Fibroblast of peridontal ligament (primary cell): ENCODE measurements around the gene CUX1.

Experiments
- DNase-seq: peaks from one replicate; pipeline ENCODE4 v3.0.0-alpha.2; 2010; ENCODE audit errors: extremely low read depth

The CUX1 gene

DNA sequence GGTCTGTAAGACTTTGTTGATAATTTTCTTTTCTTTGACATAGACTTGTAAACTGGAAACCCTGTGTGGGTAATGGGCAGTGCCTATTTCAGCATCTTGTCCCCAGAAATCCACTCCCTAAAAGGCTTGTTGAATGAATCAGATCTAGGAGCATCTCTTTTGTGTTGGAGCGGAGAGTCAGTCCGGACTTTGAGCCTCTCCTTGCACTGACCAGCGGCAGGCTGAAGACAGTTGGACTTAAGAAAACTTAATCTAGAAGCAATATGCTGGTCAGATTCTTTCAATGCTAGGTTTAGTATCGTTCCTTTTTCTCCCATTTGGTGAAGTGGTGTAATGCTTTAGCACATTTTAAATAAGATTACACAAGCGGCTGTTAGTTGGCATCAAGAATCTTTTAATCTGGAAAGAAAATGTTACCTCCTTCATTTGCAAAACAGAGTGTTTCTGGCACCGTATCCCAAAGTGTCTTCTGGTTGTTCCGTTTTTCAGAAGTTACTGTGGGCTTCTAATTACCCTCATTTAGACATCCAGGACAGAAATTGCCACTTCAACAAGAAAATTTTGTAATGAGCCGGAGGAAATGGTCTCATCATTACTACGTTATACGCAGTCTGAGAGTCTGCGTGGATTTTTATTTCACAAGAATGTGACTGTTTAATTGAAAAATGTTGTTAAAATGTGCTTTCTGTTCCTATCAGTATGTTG, 74.7 kb downstream of the CUX1 start:
- DNase-seq: peak; percentile 36

DNA sequence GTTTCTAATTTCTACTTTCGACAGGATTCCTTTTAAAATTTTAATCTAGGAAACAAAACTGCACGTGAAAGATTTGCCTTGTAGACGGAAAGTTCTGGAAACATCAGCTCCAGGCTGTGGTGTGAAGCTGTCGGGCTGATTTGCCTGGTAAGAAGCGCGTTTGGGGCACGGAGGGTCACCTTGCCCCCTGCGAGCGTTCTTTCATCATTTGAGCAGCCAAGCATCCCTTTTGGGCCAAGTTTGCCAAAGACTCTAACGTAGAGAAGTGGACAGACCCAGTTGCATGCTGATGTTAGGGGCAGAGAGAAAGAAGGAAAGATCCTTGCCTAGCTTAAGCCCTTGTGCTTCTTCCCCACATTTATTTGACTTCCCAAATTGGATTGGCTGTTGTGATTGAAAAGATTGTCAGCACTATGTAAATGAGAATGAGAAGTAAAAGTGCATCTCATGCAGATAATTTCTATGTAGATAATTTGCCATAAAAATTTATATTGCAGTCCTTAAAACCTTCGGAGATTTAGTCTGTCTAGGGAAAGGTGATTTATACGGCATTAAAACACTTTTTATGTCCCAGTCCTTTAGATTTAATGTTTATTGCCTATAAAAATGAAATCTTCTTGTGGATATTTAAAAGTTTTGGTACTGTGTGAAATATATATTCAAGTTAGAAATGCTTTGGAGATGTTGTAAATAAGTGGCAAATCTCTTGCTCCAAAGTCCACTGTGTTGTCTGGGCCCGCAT, 76.1 kb downstream of the CUX1 start:
- DNase-seq: no peak

DNA sequence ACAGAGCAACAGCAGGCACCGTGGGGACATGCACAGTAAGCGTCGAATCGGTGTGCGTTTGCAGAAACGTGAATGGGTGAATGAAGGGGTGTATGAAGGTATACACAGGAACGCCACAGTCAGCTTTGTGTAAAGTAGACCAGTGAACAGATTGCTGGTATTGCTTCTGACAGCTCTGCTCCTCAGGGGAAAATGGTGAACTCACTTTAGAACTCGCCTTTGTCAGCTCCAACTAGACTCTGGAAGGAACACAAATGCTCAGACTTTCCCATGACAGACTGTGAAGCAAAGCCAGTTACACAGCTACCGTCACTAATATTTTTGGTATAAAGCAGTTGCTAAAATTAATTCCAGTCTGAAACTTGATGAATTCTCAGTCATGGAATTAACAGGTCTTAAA, 78.9 kb downstream of the CUX1 start:
- no peak for DNase-seq

DNA sequence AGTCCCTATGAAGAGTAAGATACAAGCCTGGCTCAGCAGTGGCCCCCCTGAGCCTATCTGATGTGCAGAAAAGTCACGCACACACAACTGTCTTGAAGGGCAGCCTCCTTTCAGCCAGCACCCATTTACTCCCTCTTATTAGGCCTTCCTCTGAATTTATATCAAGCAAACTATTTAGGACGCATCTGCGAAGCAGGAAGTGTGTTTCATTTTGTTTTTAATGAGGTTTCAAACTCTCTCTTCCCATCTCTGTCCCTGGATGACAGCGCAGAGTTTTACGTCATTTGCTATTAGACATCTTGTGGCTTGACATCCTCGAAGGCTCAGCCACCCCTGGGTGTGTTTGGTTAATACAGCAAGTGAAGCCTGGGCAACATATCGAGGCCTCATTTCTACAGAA, 79.5 kb downstream of the CUX1 start:
- DNase-seq: no peak

DNA sequence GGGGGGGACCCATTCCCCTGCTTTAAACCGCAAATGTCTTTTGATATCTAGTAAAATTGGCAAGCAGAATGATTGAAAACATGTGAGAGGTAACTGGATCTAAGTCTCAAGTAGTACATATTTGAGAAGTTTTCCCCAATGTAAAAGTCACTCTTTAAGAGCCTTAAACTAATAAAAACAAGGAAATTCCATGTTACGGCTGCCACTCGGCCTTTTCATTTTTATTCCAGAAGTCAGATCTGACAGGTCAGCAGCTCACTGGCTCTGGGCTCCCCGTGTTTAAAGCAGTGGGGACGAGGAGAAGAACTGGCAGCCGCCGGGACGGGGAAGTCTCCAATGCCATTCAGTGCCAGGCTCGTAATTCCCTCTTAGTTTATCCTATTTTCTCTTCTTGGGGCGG, 80.7 kb downstream of the CUX1 start:
- peak; percentile 47 for DNase-seq

DNA sequence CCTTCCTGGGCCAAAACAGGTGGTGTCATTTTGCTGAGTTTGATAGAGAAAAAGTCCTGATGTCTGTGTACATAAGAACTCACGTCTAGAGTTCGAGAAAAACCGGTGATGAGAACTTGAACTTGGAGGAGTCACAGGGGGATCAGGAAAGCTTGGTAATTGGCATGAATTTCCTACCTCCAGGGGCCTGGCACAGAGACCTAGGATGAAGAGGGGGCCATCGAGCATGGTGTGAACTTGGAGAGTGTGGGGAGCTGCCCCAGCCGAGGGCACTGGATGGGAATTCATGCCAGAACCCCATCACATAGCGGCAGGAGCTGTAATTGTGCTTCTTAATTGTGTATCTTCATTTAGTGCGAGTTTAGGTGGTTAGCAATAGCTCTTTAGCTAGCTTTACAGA, 82.2 kb downstream of the CUX1 start:
- no peak for DNase-seq

DNA sequence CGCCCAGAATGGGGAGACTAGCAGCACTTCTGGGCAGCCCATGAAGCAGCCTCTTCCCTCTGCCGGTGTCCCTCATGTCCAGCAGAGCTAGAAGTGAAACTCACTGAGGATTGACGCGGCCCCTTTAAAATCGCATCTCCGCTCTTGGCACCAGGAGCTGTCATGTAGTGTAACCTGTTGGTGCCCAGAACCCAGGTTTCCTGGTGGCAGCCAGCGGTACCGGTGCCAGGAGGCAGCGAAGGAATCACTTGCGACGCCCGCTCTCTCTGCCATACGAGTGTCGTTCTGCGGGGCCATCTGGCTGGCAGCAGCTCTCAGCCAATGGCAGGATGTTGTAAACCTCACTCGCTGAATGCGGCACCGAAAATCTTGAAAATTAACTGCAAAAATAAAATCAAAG, 82.7 kb downstream of the CUX1 start:
- DNase-seq: peak; percentile 49

DNA sequence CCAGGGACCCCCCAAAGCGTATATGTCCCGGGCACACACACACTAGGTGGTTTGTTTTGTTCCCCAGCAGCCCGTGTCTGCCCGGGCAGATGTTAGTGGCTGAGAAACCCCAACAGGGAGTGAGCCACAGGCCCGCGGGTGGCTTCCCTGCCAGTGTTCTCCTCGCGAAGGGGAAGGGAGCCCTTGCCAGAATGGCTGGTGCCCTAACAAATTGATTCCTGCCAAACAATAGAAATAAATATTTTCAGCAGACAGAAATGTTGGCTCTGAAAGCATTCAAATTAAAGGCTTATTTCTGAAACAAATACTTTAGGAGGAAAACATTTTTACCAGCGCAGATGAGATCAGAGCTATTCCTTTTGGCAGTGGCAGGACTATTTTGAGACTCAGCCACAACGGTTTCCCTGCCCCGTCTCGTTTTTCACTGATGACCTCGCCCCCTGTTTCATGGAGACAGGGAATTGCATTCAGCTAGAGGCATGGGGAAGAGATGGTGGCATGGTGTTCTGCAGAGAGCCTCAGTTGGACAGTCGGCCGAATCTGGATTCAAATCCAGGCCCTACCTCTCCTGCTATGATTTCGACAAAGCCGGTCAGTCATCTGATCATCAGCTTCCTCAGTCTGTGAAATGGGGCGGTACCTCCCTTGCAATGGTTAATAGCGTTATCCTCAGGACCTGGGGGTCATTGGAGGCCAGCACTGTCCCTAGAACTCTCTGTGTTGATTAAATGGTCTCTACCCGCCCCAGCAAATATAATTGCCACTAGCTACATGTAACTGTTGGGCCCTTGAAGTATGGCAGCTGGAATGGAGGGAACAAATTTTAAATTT, 84.5 kb downstream of the CUX1 start:
- DNase-seq: peak; percentile 74

DNA sequence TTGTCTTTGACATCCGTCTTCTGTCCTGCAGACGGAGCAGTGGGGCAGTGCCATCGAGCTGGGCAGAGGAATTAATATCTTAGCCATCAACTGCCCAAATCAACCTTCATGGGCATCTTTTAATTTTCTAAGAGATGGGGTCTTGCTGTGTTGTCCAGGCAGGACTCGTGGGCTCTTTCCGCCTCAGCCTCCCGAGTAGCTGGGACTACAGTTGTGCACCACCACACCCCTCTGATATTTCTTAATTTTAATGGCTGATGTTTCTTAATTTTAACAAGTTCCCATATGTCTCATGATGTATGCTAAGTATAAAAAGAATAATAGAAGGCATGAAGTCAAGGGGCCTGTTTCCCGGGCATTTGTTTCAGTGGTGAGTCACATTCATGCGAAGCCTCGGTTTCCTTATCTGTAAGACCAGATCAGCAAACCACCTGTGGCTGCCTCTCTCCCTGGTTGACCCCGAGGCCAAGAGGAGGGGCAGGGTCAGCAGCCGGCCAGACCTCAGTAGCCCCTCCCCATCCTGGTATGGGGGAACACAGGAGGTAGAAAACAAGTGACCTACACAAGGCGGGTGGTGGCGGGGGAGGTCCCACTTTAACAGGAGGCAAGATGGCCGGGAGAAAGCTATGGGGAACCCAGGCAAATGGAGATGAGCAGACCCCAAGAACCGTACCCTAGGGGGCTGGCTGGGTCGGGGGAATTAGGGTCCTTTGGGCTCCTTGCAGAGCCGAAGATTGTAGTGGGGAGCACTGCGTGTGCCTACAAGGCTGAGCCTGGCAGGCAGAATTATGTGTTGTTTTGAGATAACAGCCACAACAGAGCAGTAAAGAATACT, 85.5 kb downstream of the CUX1 start:
- no peak for DNase-seq

DNA sequence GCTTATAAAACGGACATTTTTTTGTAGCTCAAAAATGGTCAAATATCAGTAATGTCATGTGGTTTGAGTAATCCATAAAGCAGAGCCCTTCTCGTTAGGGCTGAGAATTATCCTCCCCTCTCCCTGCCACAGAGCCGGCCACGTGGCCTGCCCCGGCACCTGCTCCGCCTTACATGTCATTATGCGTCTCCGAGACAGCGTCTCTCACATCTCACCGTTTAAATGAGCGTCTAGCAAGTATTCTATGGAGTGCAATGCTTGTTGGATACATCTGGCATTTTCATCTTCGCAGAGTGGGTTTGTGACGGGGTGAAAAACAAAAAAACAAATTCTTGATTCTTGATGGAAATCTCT, 86.1 kb downstream of the CUX1 start:
- no peak for DNase-seq

DNA sequence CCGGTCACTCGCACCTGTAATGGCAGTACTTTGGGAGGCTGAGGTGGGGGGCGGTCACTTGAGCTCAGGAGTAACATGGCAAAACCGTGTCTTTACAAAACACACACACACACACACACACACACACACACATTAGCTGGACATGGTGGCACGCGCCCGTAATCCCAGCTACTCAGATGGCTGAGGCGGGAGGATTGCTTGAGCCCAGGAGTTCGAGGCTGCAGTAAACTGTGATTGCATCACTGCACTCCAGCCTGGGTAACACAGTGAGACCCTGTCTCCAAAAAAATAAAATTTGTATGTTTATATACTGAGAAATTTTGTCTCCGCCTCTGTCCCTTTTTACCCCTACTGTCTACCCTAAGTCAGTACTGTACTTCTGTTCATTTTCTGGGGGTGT, 86.6 kb downstream of the CUX1 start:
- DNase-seq: no peak

DNA sequence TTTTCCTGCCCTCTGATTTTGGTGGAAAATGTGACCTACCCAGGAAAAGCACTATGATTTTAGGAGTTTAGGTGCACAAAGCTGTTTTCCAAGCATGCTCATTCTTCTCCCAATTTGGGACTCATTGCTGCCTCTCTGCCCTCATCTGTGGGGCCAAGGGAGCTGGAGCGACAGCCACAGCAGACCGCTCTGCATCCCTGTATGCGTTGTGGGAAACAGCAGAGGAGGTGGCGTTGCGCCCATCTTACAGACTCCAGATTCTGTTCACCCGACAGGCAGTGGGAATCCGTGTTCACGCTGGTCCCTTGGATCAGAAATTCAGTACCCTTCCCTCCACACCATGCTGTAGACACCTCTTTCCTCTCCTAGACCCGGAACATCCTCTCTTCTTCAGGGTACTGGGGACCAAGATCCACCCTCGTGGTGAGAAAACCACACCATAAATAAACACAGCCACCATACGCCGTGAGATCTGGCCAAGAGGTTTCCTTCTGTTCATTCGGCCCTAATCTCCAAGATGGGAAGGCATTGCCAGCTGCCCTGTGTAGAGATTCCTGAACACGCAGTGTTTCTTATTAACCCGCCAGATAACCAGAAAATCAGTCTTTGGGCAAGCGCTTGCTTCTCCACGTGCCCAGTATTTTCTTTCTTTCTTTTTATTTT, 87.9 kb downstream of the CUX1 start:
- no peak for DNase-seq

DNA sequence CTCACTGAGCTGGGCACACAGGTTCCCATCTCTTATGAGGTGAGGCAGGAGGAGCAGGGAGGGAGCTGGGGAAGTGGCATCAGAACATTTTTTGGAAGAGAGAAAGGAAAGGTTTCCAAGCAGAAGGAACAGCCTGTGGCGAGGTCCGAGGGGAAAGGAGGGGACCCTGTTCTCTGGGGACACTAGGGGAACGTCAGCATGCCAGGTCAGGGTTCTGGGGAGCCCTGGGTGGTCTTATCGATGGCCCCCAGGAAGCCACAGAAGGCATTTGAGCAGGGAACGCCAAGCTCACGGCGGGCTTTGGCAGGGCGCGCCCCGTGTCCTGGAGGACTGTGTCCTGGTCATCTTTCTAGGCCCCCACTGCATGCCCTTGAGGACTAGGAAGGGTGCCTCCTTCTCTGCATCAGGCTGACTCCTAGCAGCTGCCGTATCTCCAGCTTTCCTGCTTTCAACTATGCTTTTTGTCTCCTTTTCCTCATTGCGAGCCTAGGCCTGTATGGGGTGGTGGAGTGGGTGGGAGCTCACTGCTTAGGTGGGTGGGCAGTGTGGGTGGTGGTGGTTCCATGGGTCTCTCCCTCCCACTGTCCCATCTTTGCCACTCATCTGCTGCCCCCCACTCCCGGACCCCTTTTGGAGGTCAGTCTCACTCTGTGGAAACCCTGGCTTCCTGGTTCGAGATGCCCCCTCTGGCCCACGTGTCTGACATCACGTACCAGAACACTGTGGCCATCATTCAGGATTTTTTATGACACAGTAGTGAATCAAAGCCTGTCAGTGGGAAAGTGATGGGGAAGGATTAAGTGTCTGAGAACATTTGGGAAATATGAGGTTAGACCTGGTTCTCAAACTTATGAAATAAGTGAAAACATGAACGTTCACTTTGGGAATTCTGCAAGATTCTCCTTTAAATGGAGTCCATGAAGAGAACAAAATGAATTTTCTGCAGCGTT, 89.1 kb downstream of the CUX1 start:
- no peak for DNase-seq

DNA sequence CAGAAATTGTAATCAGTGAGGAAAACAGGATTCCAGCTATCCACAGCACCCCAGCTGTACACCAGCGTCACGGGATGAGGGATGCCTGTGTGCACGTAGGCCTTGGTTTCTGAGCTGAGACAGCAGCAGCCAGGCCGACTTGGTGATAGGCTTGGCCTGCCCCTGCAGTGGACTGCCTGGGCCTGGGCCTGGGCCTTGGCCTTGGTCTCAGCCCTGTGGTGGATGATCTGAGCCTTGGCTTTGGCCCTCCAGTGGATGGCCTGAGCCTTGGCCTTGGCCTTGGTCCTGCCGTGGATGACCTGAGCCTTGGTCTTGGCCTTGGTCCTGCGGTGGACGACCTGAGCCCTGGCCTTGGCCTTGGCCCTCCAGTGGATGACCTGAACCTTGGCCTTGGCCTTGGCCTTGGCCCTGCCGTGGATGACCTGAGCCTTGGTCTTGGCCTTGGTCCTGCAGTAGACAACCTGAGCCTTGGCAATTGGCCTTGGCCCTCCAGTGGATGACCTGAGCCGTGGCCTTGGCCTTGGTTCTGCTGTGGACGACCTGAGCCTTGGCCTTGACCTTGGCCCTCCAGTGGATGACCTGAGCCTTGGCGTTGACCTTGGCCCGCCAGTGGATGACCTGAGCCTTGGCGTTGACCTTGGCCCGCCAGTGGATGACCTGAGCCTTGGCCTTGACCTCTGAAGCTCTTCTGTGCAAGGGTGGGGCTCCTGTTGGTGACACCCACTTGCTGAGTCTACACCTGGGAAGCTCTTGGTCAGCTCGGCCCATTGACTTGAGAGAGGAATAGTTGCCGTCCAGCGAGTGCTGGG, 93.8 kb downstream of the CUX1 start:
- DNase-seq: no peak

DNA sequence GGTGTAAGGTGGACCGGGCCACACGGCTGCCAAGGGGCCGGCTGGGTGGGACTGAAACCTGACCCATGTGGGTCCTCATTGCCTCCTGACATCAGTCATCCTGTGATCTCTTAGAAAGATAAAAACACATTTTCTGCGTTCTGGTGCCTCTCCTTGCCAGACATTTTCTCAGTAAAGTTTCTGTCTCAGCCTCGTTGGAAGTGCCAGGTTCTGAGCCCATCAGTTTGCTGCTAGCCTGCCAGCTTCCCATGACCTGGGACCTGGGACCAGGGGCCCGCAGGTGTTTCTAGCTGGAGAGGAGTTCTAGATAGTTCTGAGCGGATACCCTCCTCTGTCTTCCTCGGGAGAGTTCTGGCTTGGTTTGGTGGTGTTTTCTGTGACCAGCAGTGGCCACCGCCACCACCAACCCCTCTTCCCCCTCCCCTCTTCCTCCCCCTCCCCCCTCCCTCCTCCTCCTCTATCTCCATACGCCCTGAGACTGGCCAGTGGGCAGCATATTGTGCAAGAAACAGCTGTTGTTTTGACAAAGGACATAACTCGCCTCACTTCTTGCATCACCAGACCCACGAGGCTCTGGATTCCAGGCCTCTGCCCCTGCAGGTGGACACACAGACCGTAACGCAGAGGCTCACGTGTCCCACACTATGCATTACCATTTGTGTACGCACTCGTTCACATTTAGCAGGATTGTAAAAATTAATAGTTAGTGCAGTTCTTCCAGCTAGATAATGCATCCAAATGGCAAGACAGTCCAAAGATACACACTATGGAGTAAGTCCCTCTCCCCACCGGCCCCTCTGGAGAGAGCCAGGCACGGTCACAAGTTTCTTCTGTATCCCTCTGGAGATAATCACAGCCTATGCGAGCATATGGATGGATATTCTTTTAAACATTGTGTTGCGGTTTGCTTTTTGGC, 94.6 kb downstream of the CUX1 start:
- peak; percentile 45 for DNase-seq

DNA sequence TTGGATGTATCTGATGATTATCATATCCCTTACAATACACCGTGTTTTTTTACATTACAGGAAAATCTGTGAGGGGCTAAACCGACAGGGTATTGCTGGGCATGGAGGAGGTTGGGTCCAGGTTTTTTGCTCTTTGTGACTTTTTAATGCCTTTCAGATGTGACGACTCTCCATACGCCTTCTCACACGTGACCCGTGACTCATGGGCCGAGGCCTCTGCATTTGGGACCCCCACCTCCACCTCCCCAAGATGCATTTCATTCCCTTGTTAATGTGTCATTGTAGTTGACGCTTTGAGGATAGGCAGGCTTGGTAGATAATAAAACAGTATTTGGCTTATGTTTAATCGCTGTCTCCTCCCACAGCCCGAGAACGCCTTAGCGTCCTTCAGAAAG, 95.3 kb downstream of the CUX1 start:
- DNase-seq: no peak

DNA sequence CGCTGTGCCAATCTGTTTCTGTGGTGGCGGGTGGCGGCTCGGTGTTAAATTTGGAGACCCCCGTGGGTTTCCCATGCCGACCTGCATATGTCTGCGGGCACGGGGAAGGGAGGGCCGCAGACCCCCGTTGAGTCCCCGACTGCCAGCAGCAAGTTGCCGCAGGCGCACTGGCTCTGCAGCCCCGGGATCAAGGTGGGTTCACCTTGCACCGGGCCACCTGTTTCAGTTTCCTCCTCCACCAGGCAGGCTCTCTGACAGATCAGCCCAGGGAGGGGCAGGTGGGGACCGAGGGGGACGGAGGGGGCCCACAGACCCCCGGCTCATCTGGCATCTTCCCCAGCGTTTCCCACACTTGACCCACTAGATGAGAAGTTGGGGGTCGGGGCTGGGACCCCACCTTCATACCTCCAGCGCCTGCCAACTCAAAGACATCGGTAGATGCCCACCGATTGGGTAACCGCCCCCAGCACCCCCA, 95.9 kb downstream of the CUX1 start:
- no peak for DNase-seq

DNA sequence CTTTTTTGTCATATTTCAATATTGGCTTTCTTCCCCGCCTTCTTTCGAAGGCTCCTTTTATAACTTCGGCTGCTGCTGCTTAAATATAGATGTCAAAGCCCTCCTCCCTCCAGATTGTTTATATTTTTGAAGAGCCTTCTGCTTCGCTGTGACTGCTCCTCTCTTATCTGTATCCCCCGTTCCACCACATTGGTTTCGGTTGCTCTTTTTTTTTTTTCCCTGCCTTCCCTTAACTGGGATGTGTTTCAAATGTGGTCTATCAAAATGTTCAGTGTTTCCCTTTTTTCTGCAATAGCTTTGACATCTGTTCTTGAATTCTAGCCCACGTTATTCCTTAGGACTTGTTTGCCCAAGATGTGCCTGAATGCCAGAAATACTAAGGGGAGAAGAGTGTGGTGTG, 96.4 kb downstream of the CUX1 start:
- DNase-seq: peak; percentile 79
